ENCODE measurements around the gene SMIM34.
"Not testable (repeated sequence)": the region's sequence is repeated elsewhere in the genome, so short reads cannot be mapped to it uniquely, and the experiment has no call there.

The SMIM34 gene

GRCh38 chr21:34423805-34424204, at the start of gene SMIM34:
TSS of gene SMIM34 (minus strand) at chr21:34423951. CDS start at chr21:34423839, 112 bp downstream.
- DNase-seq, result not testable (repeated sequence)

- DNase-seq, result not testable (repeated sequence)
These were observed 43.6 kb upstream of the SMIM34 start for GRCh38 chr21:34467333-34467732.

- DNase-seq, result not testable (repeated sequence)
These were observed 35.7 kb upstream of the SMIM34 start for GRCh38 chr21:34459426-34459825.

GRCh38 chr21:34458266-34458665, 34.5 kb upstream of the SMIM34 start:
- not testable (repeated sequence) for DNase-seq

GRCh38 chr21:34456180-34456579, 32.4 kb upstream of the SMIM34 start:
- DNase-seq, result not testable (repeated sequence)

- DNase-seq, result not testable (repeated sequence)
These were observed 31.9 kb upstream of the SMIM34 start for GRCh38 chr21:34455628-34456027.

GRCh38 chr21:34447018-34447417, 23.3 kb upstream of the SMIM34 start:
- DNase-seq, result not testable (repeated sequence)

GRCh38 chr21:34443486-34443885, 19.7 kb upstream of the SMIM34 start:
- not testable (repeated sequence) for DNase-seq

- not testable (repeated sequence) for DNase-seq
These were observed 6.0 kb upstream of the SMIM34 start for GRCh38 chr21:34429710-34430109.

GRCh38 chr21:34428441-34428840, 4.7 kb upstream of the SMIM34 start:
- DNase-seq, result not testable (repeated sequence)

- not testable (repeated sequence) for DNase-seq
These were observed 3.6 kb upstream of the SMIM34 start for GRCh38 chr21:34427339-34427738.

- DNase-seq, result not testable (repeated sequence)
These were observed 6.2 kb downstream of the SMIM34 start for GRCh38 chr21:34417448-34418077.

GRCh38 chr21:34407294-34407693, 16.5 kb downstream of the SMIM34 start:
- not testable (repeated sequence) for DNase-seq

GRCh38 chr21:34406676-34407075, 17.1 kb downstream of the SMIM34 start:
- DNase-seq, result not testable (repeated sequence)

GRCh38 chr21:34406102-34406501, 17.6 kb downstream of the SMIM34 start:
- not testable (repeated sequence) for DNase-seq

GRCh38 chr21:34405686-34406085, 18.1 kb downstream of the SMIM34 start:
- DNase-seq, result not testable (repeated sequence)

GRCh38 chr21:34404742-34405141, 19.0 kb downstream of the SMIM34 start:
- DNase-seq, result not testable (repeated sequence)

- not testable (repeated sequence) for DNase-seq
These were observed 23.2 kb downstream of the SMIM34 start for GRCh38 chr21:34400522-34400921.

- not testable (repeated sequence) for DNase-seq
These were observed 39.9 kb downstream of the SMIM34 start for GRCh38 chr21:34383724-34384415.

- DNase-seq, result not testable (repeated sequence)
These were observed 40.6 kb downstream of the SMIM34 start for GRCh38 chr21:34383138-34383537.

GRCh38 chr21:34375619-34375972, 48.2 kb downstream of the SMIM34 start:
- DNase-seq, result not testable (repeated sequence)

GRCh38 chr21:34374940-34375618, 48.7 kb downstream of the SMIM34 start, which contains the start of gene SMIM11:
TSS of gene SMIM11 (plus strand) at chr21:34375507. CDS start at chr21:34379505, 3,998 bp downstream.
- DNase-seq, result not testable (repeated sequence)

- DNase-seq, result not testable (repeated sequence)
These were observed 49.3 kb downstream of the SMIM34 start for GRCh38 chr21:34374462-34374861.
